ENCODE data around the gene KCTD1.

The KCTD1 gene

GRCh38 chr18:26419746-26420145 is 128.6 kb downstream of the KCTD1 start:
- peak; percentile 11 for DNase-seq (ENCODE audit: low read depth)
- TF ChIP-seq CTCF (conservative IDR thresholded peaks at IDR 0.05; ENCODE audit: low read length), result no peak
- H3K4me3 ChIP-seq (ENCODE audit: low read length), result no peak overlapping the region

- no peak overlapping the region for H3K4me3 ChIP-seq (ENCODE audit: low read length)
Measured at GRCh38 chr18:26418225-26418624, 130.1 kb downstream of the KCTD1 start.

GRCh38 chr18:26417190-26417589 is 131.2 kb downstream of the KCTD1 start:
- H3K4me3 ChIP-seq (ENCODE audit: low read length), result no peak overlapping the region
- DNase-seq (ENCODE audit: low read depth), result no peak
- no peak for TF ChIP-seq CTCF (conservative IDR thresholded peaks at IDR 0.05; ENCODE audit: low read length)

More at GRCh38 chr18:26418225-26418624, 130.1 kb downstream of the KCTD1 start:
- DNase-seq (ENCODE audit: low read depth), result no peak
- TF ChIP-seq CTCF (conservative IDR thresholded peaks at IDR 0.05; ENCODE audit: low read length), result no peak

- DNase-seq (ENCODE audit: low read depth), result no peak
- H3K4me3 ChIP-seq (ENCODE audit: low read length), result no peak overlapping the region
- TF ChIP-seq CTCF (conservative IDR thresholded peaks at IDR 0.05; ENCODE audit: low read length), result no peak
Measured at GRCh38 chr18:26416652-26417150, 131.7 kb downstream of the KCTD1 start.

- H3K4me3 ChIP-seq (ENCODE audit: low read length), result no peak overlapping the region
Measured at GRCh38 chr18:26415631-26416030, 132.7 kb downstream of the KCTD1 start.

GRCh38 chr18:26414901-26415440 is 133.4 kb downstream of the KCTD1 start:
- peak; percentile 43 for DNase-seq (ENCODE audit: low read depth)
- no peak for TF ChIP-seq CTCF (conservative IDR thresholded peaks at IDR 0.05; ENCODE audit: low read length)
- no peak overlapping the region for H3K4me3 ChIP-seq (ENCODE audit: low read length)

More at GRCh38 chr18:26415631-26416030, 132.7 kb downstream of the KCTD1 start:
- DNase-seq (ENCODE audit: low read depth), result no peak
- TF ChIP-seq CTCF (conservative IDR thresholded peaks at IDR 0.05; ENCODE audit: low read length), result no peak

GRCh38 chr18:26409091-26409490 is 139.3 kb downstream of the KCTD1 start:
- no peak for DNase-seq (ENCODE audit: low read depth)
- TF ChIP-seq CTCF (conservative IDR thresholded peaks at IDR 0.05; ENCODE audit: low read length), result no peak
- H3K4me3 ChIP-seq (ENCODE audit: low read length), result no peak overlapping the region
